Endodermal cell (in vitro differentiated cells): ENCODE data around the gene CAPN9. TPM values are rescaled to one million over a fixed set of nuclear protein-coding genes. Genes with fewer than 3 reads are reported as not detected.

Experiments
- DNase-seq: peaks from one replicate; pipeline ENCODE4 v3.0.0-alpha.2; 2017
- H3K27ac ChIP-seq: 2 replicates; pipeline ENCODE4 v1.5.1; 2013; ENCODE audit warnings: mild to moderate bottlenecking, low read depth, low read length, moderate library complexity
- H3K27me3 ChIP-seq: 2 replicates; pipeline ENCODE4 v1.6.1; 2013; ENCODE audit warnings: mild to moderate bottlenecking, low read length, moderate library complexity; ENCODE audit not compliant: insufficient read depth, control insufficient read depth, poor library complexity, severe bottlenecking
- H3K36me3 ChIP-seq: 2 replicates; pipeline ENCODE4 v1.7.0; 2013; ENCODE audit warnings: mild to moderate bottlenecking, low read length, moderate library complexity; ENCODE audit not compliant: control insufficient read depth, insufficient read depth
- H3K4me1 ChIP-seq: one replicate; pipeline ENCODE4 v1.7.0; 2013; ENCODE audit warnings: low read length; ENCODE audit not compliant: control insufficient read depth, insufficient read depth
- H3K4me3 ChIP-seq: 2 replicates; pipeline ENCODE4 v1.5.1; 2013; ENCODE audit warnings: mild to moderate bottlenecking, low read length, moderate library complexity
- H3K9ac ChIP-seq: 2 replicates; pipeline ENCODE4 v1.6.1; 2013; ENCODE audit warnings: mild to moderate bottlenecking, low read length, moderate library complexity; ENCODE audit not compliant: poor library complexity, severe bottlenecking; ENCODE audit errors: extremely low read depth
- H3K9me3 ChIP-seq: 2 replicates; pipeline ENCODE4 v1.6.1; 2013; ENCODE audit warnings: mild to moderate bottlenecking, low read length, moderate library complexity; ENCODE audit not compliant: control insufficient read depth
- H3K27ac Mint-ChIP-seq: 2 replicates; pipeline ENCODE4 v1.8.0; 2020; ENCODE audit warnings: mixed read lengths
- H3K27me3 Mint-ChIP-seq: 2 replicates; pipeline ENCODE4 v1.8.0; 2021; ENCODE audit warnings: mild to moderate bottlenecking, mixed read lengths; ENCODE audit not compliant: insufficient read depth
- H3K36me3 Mint-ChIP-seq: 2 replicates; pipeline ENCODE4 v1.8.0; 2020; ENCODE audit warnings: low read depth, mixed read lengths
- H3K4me1 Mint-ChIP-seq: 2 replicates; pipeline ENCODE4 v1.8.0; 2020; ENCODE audit warnings: mixed read lengths
- H3K4me3 Mint-ChIP-seq: 2 replicates; pipeline ENCODE4 v1.8.0; 2020; ENCODE audit warnings: mild to moderate bottlenecking, moderate library complexity, mixed read lengths
- H3K9me3 Mint-ChIP-seq: 2 replicates; pipeline ENCODE4 v1.8.0; 2020; ENCODE audit warnings: mild to moderate bottlenecking, mixed read lengths
- CTCF ChIP-seq: fragments of 200-600 bp; sonication (generic); conservative IDR thresholded peaks from 2 replicates; pipeline ENCODE4 v1.5.0; 2021; ENCODE audit warnings: antibody characterized with exemption, mild to moderate bottlenecking
- WGBS, 2 experiments: methylation state at CpG; one replicate each; pipeline versions ENCODE4 v1.1.5 to v1.1.7; 2013; ENCODE audit warnings: missing lambda C conversion rate in 2 of 2, mixed read lengths in 1 of 2; ENCODE audit not compliant: insufficient coverage in 1 of 2, insufficient read length in 1 of 2; 5-methylcytosine and 5-hydroxymethylcytosine counted together
- total RNA-seq, 2 donors: library from RNA; stranded (reverse); fragmentation: NEBNext Ultra II Directional in 1 of 2; extraction: Animal tissue kit (Norgen Biotek cat#: 25700) in 1 of 2; gene quantifications; 2 replicates in 1 of 2; 3 replicates in 1 of 2; pipeline ENCODE4 v1.2.1, GENCODE V29; 2021

Gene CAPN9
- total RNA-seq, 2 donors from 2014 or later: 1.1 TPM

DNA sequence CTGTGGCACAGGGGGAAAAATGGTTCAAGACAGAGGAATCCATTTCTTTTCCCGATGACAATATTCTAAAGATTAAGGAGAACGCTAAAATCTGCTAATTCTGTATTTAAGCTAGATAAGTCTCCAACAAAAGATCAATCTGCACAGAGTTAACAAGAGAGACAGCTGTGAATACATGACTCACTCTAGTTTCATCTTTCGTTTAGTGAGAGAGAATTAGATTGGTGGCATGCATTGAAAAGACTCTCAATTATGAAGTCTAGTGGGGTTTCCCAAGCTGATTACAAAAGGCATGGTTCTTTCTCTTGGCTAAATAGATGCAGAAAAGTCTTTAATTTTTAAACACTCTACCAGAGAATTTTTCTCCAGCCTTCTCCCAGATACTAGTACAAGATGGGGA, 34.4 kb downstream of the CAPN9 start:
- no peak overlapping the region for H3K27ac ChIP-seq
- H3K27me3 ChIP-seq: no peaks in the 10 kb centered on the region
- peaks cover 2% of the 10 kb centered on the region for H3K9me3 Mint-ChIP-seq
- H3K36me3 ChIP-seq: no peaks in the 10 kb centered on the region
- no peaks in the 10 kb centered on the region for H3K36me3 Mint-ChIP-seq
- DNase-seq: no peak
- no peaks in the 10 kb centered on the region for H3K4me1 ChIP-seq
- no peak overlapping the region for H3K4me3 Mint-ChIP-seq
- peaks cover 20% of the 10 kb centered on the region for H3K4me1 Mint-ChIP-seq
- peaks cover 41% of the 10 kb centered on the region for H3K27me3 Mint-ChIP-seq
- H3K9me3 ChIP-seq: no peaks in the 10 kb centered on the region
- TF ChIP-seq CTCF: no peak
- no peak overlapping the region for H3K27ac Mint-ChIP-seq
- H3K9ac ChIP-seq: no peak overlapping the region
- WGBS, 2 experiments: 93 to 94% methylated on average over 3 of the region's 3 CpGs
- no peak overlapping the region for H3K4me3 ChIP-seq

- Histone ChIP-seq H3K9ac (no peak overlapping the region), H3K9me3 (no peaks in the 10 kb centered on the region), H3K27me3 (no peaks in the 10 kb centered on the region), H3K36me3 (no peaks in the 10 kb centered on the region), H3K4me1 (no peaks in the 10 kb centered on the region), H3K4me3 (no peak overlapping the region), H3K27ac (no peak overlapping the region)
- Mint-ChIP-seq H3K27me3 (peaks cover 58% of the 10 kb centered on the region), H3K4me1 (peaks cover 21% of the 10 kb centered on the region), H3K9me3 (peaks cover 2% of the 10 kb centered on the region), H3K27ac (no peak overlapping the region), H3K36me3 (no peaks in the 10 kb centered on the region), H3K4me3 (no peak overlapping the region)
- no peak for DNase-seq
- WGBS, 2 experiments: 40 to 68% methylated on average over 1 to 2 of the region's 2 CpGs
- no peak for TF ChIP-seq CTCF
These were observed 37.0 kb downstream of the CAPN9 start for GRCh38 chr1:230784163-230784562.

DNA sequence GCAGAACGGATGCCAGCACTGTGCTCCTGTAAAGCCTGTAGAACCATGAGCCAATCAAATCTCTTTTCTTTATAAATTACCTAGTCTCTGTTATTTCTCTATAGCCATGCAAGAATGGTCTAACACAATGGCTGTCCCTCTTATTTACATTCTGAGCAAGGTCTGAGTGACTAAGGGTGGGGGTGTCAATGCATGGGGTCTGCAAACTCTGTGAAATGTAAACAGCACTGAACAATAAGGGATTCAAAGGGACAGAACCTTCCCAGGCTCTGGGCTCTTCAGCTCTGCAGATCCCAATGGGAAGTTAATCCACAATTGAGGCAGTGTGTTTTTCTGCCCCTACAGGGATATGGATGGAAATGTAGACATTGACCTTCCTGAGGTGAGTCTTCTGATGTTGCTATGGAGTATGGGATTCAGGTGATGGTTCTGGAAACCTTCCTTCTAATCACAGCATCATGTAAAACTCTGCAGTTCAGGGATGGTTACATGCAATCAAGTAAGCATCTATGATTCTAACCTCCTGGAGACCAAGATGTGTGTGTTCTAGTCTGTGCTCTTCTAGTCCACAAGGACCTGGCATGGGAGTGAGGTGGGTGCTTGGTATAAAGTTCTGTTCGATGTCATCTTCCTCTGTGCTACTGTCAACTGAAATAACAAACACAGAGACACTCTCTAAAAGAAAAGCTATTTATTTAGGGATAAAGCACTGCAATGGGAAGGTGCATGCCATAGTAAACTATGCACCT, 38.6 kb downstream of the CAPN9 start:
- Mint-ChIP-seq H3K27ac (no peak overlapping the region), H3K36me3 (no peaks in the 10 kb centered on the region), H3K4me3 (peak overlapping the region; percentile 8), H3K27me3 (peaks cover 72% of the 10 kb centered on the region), H3K9me3 (peaks cover 2% of the 10 kb centered on the region), H3K4me1 (peaks cover 17% of the 10 kb centered on the region)
- no peak for DNase-seq
- H3K27me3 ChIP-seq: no peaks in the 10 kb centered on the region
- no peaks in the 10 kb centered on the region for H3K9me3 ChIP-seq
- H3K4me3 ChIP-seq: no peak overlapping the region
- TF ChIP-seq CTCF: no peak
- WGBS, 2 experiments: 40 to 66% methylated on average over 1 to 2 of the region's 2 CpGs
- no peaks in the 10 kb centered on the region for H3K36me3 ChIP-seq
- H3K4me1 ChIP-seq: no peaks in the 10 kb centered on the region
- H3K9ac ChIP-seq: no peak overlapping the region
- H3K27ac ChIP-seq: peak overlapping the region; percentile 78
